HEK293 (cell line): Measurements from ENCODE around the gene CDK19.

Source experiments
- CTCF ChIA-PET: fragments of 350-600 bp; formaldehyde crosslinking; extraction: SDS; loops from one replicate; lab custom pipeline; 2021; ENCODE audit warnings: antibody characterized with exemption; lab: Yijun Ruan, JAX
- POLR2A ChIA-PET: fragments of 300-600 bp; formaldehyde crosslinking; extraction: SDS; loops from one replicate; lab custom pipeline; 2020; ENCODE audit warnings: antibody characterized with exemption, inconsistent platforms; lab: Yijun Ruan, JAX
- H3K27ac ChIP-seq: fragments of 200-500 bp; sonication (Bioruptor generic); 2 replicates; pipeline ENCODE4 v1.5.1; 2014; ENCODE audit warnings: low read depth, low read length, control low read depth, inconsistent platforms; ENCODE audit errors: extremely low read depth
- H3K36me3 ChIP-seq, 2 experiments: fragments of 200-500 bp in 1 of 2; sonication (Bioruptor generic) in 1 of 2; 1 replicate in 1 of 2; 2 replicates in 1 of 2; pipeline ENCODE4 v1.5.1; 2014 to 2017; ENCODE audit warnings: inconsistent platforms in 2 of 2, low read length in 2 of 2; ENCODE audit not compliant: control insufficient read depth in 2 of 2, insufficient read depth in 1 of 2
- H3K4me1 ChIP-seq: fragments of 200-500 bp; sonication (Bioruptor generic); 2 replicates; pipeline ENCODE4 v1.5.1; 2014; ENCODE audit warnings: mild to moderate bottlenecking, low read length, inconsistent platforms; ENCODE audit not compliant: control insufficient read depth, insufficient read depth
- H3K4me3 ChIP-seq: 2 replicates; pipeline ENCODE4 v1.5.1; 2011; ENCODE audit warnings: low read depth, mild to moderate bottlenecking, control low read depth, low read length, moderate library complexity
- H3K9me3 ChIP-seq: fragments of 200-500 bp; sonication (Bioruptor generic); 2 replicates; pipeline ENCODE4 v1.5.1; 2014; ENCODE audit warnings: low read depth, low read length, inconsistent platforms; ENCODE audit not compliant: control insufficient read depth, insufficient read depth
- EGR2 ChIP-seq: fragments of 450-650 bp; formaldehyde crosslinking; IDR thresholded peaks from 2 replicates; pipeline ENCODE4 v1.5.1; 2016; ENCODE audit warnings: low read depth, missing biosample characterization, missing genetic modification characterization
- HIC1 ChIP-seq: fragments of 450-650 bp; formaldehyde crosslinking; IDR thresholded peaks from 2 replicates; pipeline ENCODE4 v1.5.1; 2016; ENCODE audit warnings: missing biosample characterization, missing genetic modification characterization
- KLF1 ChIP-seq: fragments of 450-650 bp; formaldehyde crosslinking; IDR thresholded peaks from 2 replicates; pipeline ENCODE4 v1.5.1; 2016; ENCODE audit warnings: missing biosample characterization, missing genetic modification characterization
- PRDM10 ChIP-seq: fragments of 450-650 bp; formaldehyde crosslinking; IDR thresholded peaks from 2 replicates; pipeline ENCODE4 v1.5.1; 2016; ENCODE audit warnings: missing biosample characterization, missing genetic modification characterization
- SP2 ChIP-seq: fragments of 450-650 bp; formaldehyde crosslinking; IDR thresholded peaks from 2 replicates; pipeline ENCODE4 v1.5.1; 2016; ENCODE audit warnings: missing biosample characterization, missing genetic modification characterization
- TRIM28 ChIP-seq: IDR thresholded peaks from 2 replicates; pipeline ENCODE4 v1.6.1; 2011; ENCODE audit warnings: low read length, control low read depth, borderline replicate concordance
- ZBTB10 ChIP-seq: fragments of 450-650 bp; formaldehyde crosslinking; IDR thresholded peaks from 2 replicates; pipeline ENCODE4 v1.5.1; 2016; ENCODE audit warnings: missing biosample characterization, missing genetic modification characterization
- ZBTB20 ChIP-seq: fragments of 450-650 bp; formaldehyde crosslinking; IDR thresholded peaks from 2 replicates; pipeline ENCODE4 v1.5.1; 2016; ENCODE audit warnings: missing biosample characterization, missing genetic modification characterization
- ZEB2 ChIP-seq: fragments of 450-650 bp; formaldehyde crosslinking; IDR thresholded peaks from 2 replicates; pipeline ENCODE4 v1.5.1; 2016; ENCODE audit warnings: missing biosample characterization, missing genetic modification characterization
- ZNF202 ChIP-seq: fragments of 450-650 bp; formaldehyde crosslinking; IDR thresholded peaks from 2 replicates; pipeline ENCODE4 v1.5.1; 2016; ENCODE audit warnings: missing biosample characterization, missing genetic modification characterization, borderline replicate concordance
- ZNF211 ChIP-seq: fragments of 450-650 bp; formaldehyde crosslinking; IDR thresholded peaks from 2 replicates; pipeline ENCODE4 v1.5.1; 2016; ENCODE audit warnings: low read depth, missing biosample characterization, missing genetic modification characterization
- ZNF23 ChIP-seq: fragments of 450-650 bp; formaldehyde crosslinking; IDR thresholded peaks from 2 replicates; pipeline ENCODE4 v1.5.1; 2016; ENCODE audit warnings: missing biosample characterization, missing genetic modification characterization, borderline replicate concordance
- ZNF24 ChIP-seq: fragments of 450-650 bp; formaldehyde crosslinking; IDR thresholded peaks from 2 replicates; pipeline ENCODE4 v1.5.1; 2016; ENCODE audit warnings: missing biosample characterization, missing genetic modification characterization
- ZNF311 ChIP-seq: fragments of 450-650 bp; formaldehyde crosslinking; IDR thresholded peaks from 2 replicates; pipeline ENCODE4 v1.5.1; 2017; ENCODE audit warnings: missing biosample characterization, missing genetic modification characterization, borderline replicate concordance
- ZNF354C ChIP-seq: fragments of 450-650 bp; formaldehyde crosslinking; IDR thresholded peaks from 2 replicates; pipeline ENCODE4 v1.5.1; 2016; ENCODE audit warnings: missing biosample characterization, missing genetic modification characterization, low read depth, borderline replicate concordance
- ZNF558 ChIP-seq: fragments of 450-650 bp; formaldehyde crosslinking; IDR thresholded peaks from 2 replicates; pipeline ENCODE4 v1.5.1; 2016; ENCODE audit warnings: missing biosample characterization, missing genetic modification characterization
- ZNF600 ChIP-seq: fragments of 450-650 bp; formaldehyde crosslinking; IDR thresholded peaks from 2 replicates; pipeline ENCODE4 v1.5.1; 2016; ENCODE audit warnings: missing biosample characterization, missing genetic modification characterization
- ZNF626 ChIP-seq: fragments of 450-650 bp; sonication (Bioruptor Pico); formaldehyde crosslinking; IDR thresholded peaks from 2 replicates; pipeline ENCODE4 v1.5.1; 2018; ENCODE audit warnings: missing biosample characterization, missing genetic modification characterization, inconsistent platforms
- ZNF677 ChIP-seq: fragments of 450-650 bp; IDR thresholded peaks from 2 replicates; pipeline ENCODE4 v1.5.0; 2018; ENCODE audit warnings: missing biosample characterization, mild to moderate bottlenecking, missing genetic modification characterization, moderate library complexity
- ZNF76 ChIP-seq: fragments of 450-650 bp; formaldehyde crosslinking; IDR thresholded peaks from 2 replicates; pipeline ENCODE4; 2016; ENCODE audit warnings: low read depth, missing biosample characterization, missing genetic modification characterization, borderline replicate concordance
- TF ChIP-seq, protein P1 (sequence below): fragments of 450-650 bp; formaldehyde crosslinking; IDR thresholded peaks from 2 replicates; pipeline ENCODE4 v1.5.1; 2016; ENCODE audit warnings: missing biosample characterization, missing genetic modification characterization
- TF ChIP-seq, protein P2 (sequence below): fragments of 450-650 bp; formaldehyde crosslinking; IDR thresholded peaks from 2 replicates; pipeline ENCODE4 v1.5.1; 2016; ENCODE audit warnings: missing biosample characterization, missing genetic modification characterization

CDK19 gene

GRCh38 chr6:110815411-110816409 lies at the start of gene CDK19:
TSS of gene CDK19 (minus strand) at chr6:110815469. CDS start at chr6:110815136, 333 bp downstream.
- no peaks in the 10 kb centered on the region for H3K9me3 ChIP-seq
- ChIA-PET POLR2A (interaction anchor here (0.6 to 4.6 kb wide), 45 partner anchors 8 to 1721 kb away, joined by 3 to 339 read pairs (median 4); partner anchors contain the start of genes AMD1 and GTF3C6), CTCF (interaction anchor here (0.6 to 2.2 kb wide), 10 partner anchors 12 to 264 kb away, joined by 3 to 13 read pairs (median 4); no protein-coding TSS in a partner anchor)
- peak within 1 kb of the TSS; percentile 95 for H3K4me3 ChIP-seq
- no peaks in the 10 kb centered on the region for H3K36me3 ChIP-seq
- H3K27ac ChIP-seq, result peak within 1 kb of the TSS; percentile 79
- H3K4me1 ChIP-seq, result peaks cover 10% of the 10 kb centered on the region; the same call in 1 of the 2 replicates
- peak; percentile 23; the same call in 1 of the 2 replicates for TF ChIP-seq ZNF626 (tag by site-specific recombination)
- peak; percentile 51; the same call in 1 of the 2 replicates for TF ChIP-seq ZNF558
- TF ChIP-seq TRIM28, result peak; percentile 98
- peak; percentile 94 for TF ChIP-seq ZNF76 (tag by site-specific recombination)
- no peak for TF ChIP-seq ZNF677 (tag by site-specific recombination)
- no peak for TF ChIP-seq ZNF202 (tag by site-specific recombination)
- no peak for TF ChIP-seq ZNF311 (tag by site-specific recombination)
- TF ChIP-seq KLF1, result peak; percentile 96
- no peak for TF ChIP-seq HIC1 (tag by site-specific recombination)
- TF ChIP-seq, protein P1, sequence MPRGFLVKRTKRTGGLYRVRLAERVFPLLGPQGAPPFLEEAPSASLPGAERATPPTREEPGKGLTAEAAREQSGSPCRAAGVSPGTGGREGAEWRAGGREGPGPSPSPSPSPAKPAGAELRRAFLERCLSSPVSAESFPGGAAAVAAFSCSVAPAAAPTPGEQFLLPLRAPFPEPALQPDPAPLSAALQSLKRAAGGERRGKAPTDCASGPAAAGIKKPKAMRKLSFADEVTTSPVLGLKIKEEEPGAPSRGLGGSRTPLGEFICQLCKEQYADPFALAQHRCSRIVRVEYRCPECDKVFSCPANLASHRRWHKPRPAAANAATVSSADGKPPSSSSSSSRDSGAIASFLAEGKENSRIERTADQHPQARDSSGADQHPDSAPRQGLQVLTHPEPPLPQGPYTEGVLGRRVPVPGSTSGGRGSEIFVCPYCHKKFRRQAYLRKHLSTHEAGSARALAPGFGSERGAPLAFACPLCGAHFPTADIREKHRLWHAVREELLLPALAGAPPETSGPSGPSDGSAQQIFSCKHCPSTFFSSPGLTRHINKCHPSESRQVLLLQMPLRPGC (tag by site-specific recombination), result no peak; the same call in 1 of the 2 replicates
- peak; percentile 94 for TF ChIP-seq ZEB2 (tag by site-specific recombination)
- no peak for TF ChIP-seq ZNF23 (tag by site-specific recombination)
- peak; percentile 59; the same call in 1 of the 2 replicates for TF ChIP-seq ZNF24 (tag by site-specific recombination)
- peak; percentile 82 for TF ChIP-seq ZBTB10 (tag by site-specific recombination)
- TF ChIP-seq ZNF600 (tag by site-specific recombination), result peak; percentile 55; the same call in 1 of the 2 replicates
- no peak for TF ChIP-seq ZNF354C (tag by site-specific recombination)
- TF ChIP-seq PRDM10 (tag by site-specific recombination), result peak; percentile 79
- TF ChIP-seq, protein P2, sequence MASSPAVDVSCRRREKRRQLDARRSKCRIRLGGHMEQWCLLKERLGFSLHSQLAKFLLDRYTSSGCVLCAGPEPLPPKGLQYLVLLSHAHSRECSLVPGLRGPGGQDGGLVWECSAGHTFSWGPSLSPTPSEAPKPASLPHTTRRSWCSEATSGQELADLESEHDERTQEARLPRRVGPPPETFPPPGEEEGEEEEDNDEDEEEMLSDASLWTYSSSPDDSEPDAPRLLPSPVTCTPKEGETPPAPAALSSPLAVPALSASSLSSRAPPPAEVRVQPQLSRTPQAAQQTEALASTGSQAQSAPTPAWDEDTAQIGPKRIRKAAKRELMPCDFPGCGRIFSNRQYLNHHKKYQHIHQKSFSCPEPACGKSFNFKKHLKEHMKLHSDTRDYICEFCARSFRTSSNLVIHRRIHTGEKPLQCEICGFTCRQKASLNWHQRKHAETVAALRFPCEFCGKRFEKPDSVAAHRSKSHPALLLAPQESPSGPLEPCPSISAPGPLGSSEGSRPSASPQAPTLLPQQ (tag by site-specific recombination), result peak; percentile 89
- TF ChIP-seq ZBTB20 (tag by site-specific recombination), result peak; percentile 96
- peak; percentile 91 for TF ChIP-seq SP2 (tag by site-specific recombination)
- TF ChIP-seq ZNF211 (tag by site-specific recombination), result no peak
- TF ChIP-seq EGR2 (tag by site-specific recombination), result peak; percentile 26; the same call in 1 of the 2 replicates
